WTC11 (cell line): Measurements from ENCODE around the gene LMF1.

ENCODE experiments used
- CREB1 ChIP-seq: sonication (generic); formaldehyde crosslinking; IDR thresholded peaks from 2 replicates; pipeline ENCODE4 v1.8.0; 2023; ENCODE audit warnings: mild to moderate bottlenecking, missing genetic modification reagents
- ESRRA ChIP-seq: sonication (generic); formaldehyde crosslinking; IDR thresholded peaks from 2 replicates; pipeline ENCODE4 v1.8.1; 2022; ENCODE audit warnings: mild to moderate bottlenecking, missing genetic modification reagents, borderline replicate concordance
- FOXK1 ChIP-seq: sonication (generic); formaldehyde crosslinking; IDR thresholded peaks from 2 replicates; pipeline ENCODE4 v1.8.0; 2022; ENCODE audit warnings: mild to moderate bottlenecking, moderate library complexity, missing genetic modification reagents
- NFYB ChIP-seq: sonication (generic); formaldehyde crosslinking; conservative IDR thresholded peaks from 2 replicates; pipeline ENCODE4 v1.8.0; 2022; ENCODE audit warnings: low read depth, missing genetic modification reagents
- OVOL2 ChIP-seq: fragments of 250-450 bp; sonication (Bioruptor Pico); IDR thresholded peaks from 2 replicates; pipeline ENCODE4 v1.9.0; 2021; ENCODE audit warnings: mild to moderate bottlenecking, borderline replicate concordance
- RELA ChIP-seq: sonication (generic); formaldehyde crosslinking; IDR thresholded peaks from 2 replicates; pipeline ENCODE4 v1.8.1; 2022; ENCODE audit warnings: missing genetic modification reagents, mild to moderate bottlenecking, borderline replicate concordance
- ZNF121 ChIP-seq: sonication (generic); formaldehyde crosslinking; IDR thresholded peaks from 2 replicates; pipeline ENCODE4 v1.8.0; 2023; ENCODE audit warnings: missing genetic modification reagents
- TF ChIP-seq, protein P1 (sequence below): fragments of 200-600 bp; IDR thresholded peaks from 2 replicates; pipeline ENCODE4 v1.8.0; 2022; ENCODE audit warnings: antibody characterized with exemption
- TF ChIP-seq, protein P2 (sequence below): sonication (generic); formaldehyde crosslinking; IDR thresholded peaks from 2 replicates; pipeline ENCODE4 v1.8.1; 2023; ENCODE audit warnings: mild to moderate bottlenecking, missing genetic modification reagents, moderate library complexity
- TF ChIP-seq, protein P3 (sequence below): sonication (generic); formaldehyde crosslinking; IDR thresholded peaks from 2 replicates; pipeline ENCODE4 v1.8.0; 2022; ENCODE audit warnings: mild to moderate bottlenecking, missing genetic modification reagents
- TF ChIP-seq, protein P4 (sequence below): sonication (generic); formaldehyde crosslinking; IDR thresholded peaks from 2 replicates; pipeline ENCODE4 v1.8.1; 2022; ENCODE audit warnings: missing genetic modification reagents, borderline replicate concordance

DNA sequence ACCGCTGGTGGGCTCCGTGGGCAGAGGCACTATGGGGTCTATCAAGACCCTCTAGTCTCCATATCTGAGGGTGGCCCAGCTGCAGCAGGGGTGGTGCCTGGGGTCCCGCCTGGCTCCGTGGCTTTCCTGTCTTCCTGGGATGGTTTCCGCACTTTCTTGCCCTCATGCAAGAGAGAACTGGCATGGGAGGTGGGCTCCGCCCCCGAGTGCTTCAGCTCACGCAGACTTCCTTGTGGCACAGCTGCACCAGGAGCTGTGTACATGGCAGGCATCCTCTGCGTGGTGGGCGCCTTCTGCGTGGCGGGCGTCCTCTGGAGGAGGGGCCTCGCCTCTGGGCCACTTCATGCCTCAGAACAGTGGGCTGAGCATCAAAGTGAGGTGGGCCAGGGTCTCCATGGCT is 73.1 kb downstream of the LMF1 start:
- TF ChIP-seq OVOL2 (CRISPR knock-in tag): no peak
- TF ChIP-seq ESRRA (CRISPR knock-in tag): no peak
- TF ChIP-seq, protein P1, sequence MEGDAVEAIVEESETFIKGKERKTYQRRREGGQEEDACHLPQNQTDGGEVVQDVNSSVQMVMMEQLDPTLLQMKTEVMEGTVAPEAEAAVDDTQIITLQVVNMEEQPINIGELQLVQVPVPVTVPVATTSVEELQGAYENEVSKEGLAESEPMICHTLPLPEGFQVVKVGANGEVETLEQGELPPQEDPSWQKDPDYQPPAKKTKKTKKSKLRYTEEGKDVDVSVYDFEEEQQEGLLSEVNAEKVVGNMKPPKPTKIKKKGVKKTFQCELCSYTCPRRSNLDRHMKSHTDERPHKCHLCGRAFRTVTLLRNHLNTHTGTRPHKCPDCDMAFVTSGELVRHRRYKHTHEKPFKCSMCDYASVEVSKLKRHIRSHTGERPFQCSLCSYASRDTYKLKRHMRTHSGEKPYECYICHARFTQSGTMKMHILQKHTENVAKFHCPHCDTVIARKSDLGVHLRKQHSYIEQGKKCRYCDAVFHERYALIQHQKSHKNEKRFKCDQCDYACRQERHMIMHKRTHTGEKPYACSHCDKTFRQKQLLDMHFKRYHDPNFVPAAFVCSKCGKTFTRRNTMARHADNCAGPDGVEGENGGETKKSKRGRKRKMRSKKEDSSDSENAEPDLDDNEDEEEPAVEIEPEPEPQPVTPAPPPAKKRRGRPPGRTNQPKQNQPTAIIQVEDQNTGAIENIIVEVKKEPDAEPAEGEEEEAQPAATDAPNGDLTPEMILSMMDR: no peak
- TF ChIP-seq, protein P2, sequence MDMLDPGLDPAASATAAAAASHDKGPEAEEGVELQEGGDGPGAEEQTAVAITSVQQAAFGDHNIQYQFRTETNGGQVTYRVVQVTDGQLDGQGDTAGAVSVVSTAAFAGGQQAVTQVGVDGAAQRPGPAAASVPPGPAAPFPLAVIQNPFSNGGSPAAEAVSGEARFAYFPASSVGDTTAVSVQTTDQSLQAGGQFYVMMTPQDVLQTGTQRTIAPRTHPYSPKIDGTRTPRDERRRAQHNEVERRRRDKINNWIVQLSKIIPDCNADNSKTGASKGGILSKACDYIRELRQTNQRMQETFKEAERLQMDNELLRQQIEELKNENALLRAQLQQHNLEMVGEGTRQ (CRISPR knock-in tag): no peak
- TF ChIP-seq FOXK1: no peak
- TF ChIP-seq, protein P3, sequence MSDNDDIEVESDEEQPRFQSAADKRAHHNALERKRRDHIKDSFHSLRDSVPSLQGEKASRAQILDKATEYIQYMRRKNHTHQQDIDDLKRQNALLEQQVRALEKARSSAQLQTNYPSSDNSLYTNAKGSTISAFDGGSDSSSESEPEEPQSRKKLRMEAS: no peak
- TF ChIP-seq NFYB (CRISPR knock-in tag): no peak
- TF ChIP-seq RELA (CRISPR knock-in tag): no peak
- TF ChIP-seq ZNF121 (CRISPR knock-in tag): no peak
- TF ChIP-seq CREB1 (CRISPR knock-in tag): no peak
- TF ChIP-seq, protein P4, sequence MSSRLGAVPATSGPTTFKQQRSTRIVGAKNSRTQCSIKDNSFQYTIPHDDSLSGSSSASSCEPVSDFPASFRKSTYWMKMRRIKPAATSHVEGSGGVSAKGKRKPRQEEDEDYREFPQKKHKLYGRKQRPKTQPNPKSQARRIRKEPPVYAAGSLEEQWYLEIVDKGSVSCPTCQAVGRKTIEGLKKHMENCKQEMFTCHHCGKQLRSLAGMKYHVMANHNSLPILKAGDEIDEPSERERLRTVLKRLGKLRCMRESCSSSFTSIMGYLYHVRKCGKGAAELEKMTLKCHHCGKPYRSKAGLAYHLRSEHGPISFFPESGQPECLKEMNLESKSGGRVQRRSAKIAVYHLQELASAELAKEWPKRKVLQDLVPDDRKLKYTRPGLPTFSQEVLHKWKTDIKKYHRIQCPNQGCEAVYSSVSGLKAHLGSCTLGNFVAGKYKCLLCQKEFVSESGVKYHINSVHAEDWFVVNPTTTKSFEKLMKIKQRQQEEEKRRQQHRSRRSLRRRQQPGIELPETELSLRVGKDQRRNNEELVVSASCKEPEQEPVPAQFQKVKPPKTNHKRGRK (CRISPR knock-in tag): no peak
